Fibroblast of the aortic adventitia (primary cell): ENCODE results near the gene TGM1. TPM values are rescaled to one million over a fixed set of nuclear protein-coding genes. Genes with fewer than 3 reads are reported as not detected.

Experiments
- DNase-seq: peaks from one replicate; pipeline ENCODE4 v3.0.0-alpha.2; 2010; ENCODE audit warnings: low read depth
- H3K4me3 ChIP-seq: 2 replicates; pipeline ENCODE4 v1.5.1; 2011; ENCODE audit warnings: low read depth, mild to moderate bottlenecking, control low read depth, low read length, moderate library complexity
- total RNA-seq: library from RNA; depleted of rRNA; stranded (reverse); fragments of >200 nt; gene quantifications from 2 replicates; pipeline ENCODE4 v1.2.3, GENCODE V29; 2012; ENCODE audit warnings: low replicate concordance
- TF ChIP-seq, protein P1 (sequence below): IDR thresholded peaks from 2 replicates; pipeline ENCODE4 v1.5.1; 2011; ENCODE audit warnings: mild to moderate bottlenecking, low read length, control low read depth, inconsistent platforms; ENCODE audit not compliant: insufficient read depth

Gene TGM1
- total RNA-seq, 1 donor, result 0.36 TPM

DNA sequence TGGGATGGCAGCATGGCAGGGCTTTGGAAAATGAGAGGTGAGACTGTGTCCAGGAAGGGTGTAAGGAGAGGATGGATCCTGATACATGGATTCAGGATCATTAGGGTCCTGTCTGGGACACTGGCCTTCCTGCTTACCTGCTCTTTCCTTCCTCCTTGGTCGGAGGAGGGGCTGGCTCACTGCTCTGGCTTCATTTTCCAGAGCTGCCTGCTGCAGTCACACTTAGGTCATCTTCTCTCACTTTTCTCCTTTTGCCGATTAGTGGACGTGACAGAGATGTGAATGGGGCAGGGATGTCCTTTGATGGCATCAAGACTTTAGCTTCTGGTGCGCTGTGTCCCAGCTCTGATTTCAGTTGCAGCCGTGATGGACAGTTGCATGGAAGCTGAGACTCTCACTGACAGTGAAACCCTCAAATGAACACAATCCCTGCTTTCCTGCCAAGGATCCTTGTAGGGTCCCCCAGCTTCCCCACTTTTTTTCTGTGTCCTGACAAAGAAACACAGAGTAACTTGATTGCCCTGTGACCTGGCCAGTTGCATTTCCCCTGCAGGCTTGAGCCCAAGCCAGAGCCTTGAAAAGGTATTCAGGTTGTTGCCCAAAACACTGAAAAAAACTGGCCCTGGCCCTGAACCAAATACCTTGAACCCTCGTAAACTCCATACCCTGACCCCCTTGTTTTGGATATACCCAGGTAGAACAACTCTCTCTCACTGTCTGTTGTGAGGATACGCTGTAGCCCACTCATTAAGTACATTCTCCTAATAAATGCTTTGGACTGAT lies 45.6 kb upstream of the TGM1 start:
- no peak overlapping the region for H3K4me3 ChIP-seq
- TF ChIP-seq, protein P1, sequence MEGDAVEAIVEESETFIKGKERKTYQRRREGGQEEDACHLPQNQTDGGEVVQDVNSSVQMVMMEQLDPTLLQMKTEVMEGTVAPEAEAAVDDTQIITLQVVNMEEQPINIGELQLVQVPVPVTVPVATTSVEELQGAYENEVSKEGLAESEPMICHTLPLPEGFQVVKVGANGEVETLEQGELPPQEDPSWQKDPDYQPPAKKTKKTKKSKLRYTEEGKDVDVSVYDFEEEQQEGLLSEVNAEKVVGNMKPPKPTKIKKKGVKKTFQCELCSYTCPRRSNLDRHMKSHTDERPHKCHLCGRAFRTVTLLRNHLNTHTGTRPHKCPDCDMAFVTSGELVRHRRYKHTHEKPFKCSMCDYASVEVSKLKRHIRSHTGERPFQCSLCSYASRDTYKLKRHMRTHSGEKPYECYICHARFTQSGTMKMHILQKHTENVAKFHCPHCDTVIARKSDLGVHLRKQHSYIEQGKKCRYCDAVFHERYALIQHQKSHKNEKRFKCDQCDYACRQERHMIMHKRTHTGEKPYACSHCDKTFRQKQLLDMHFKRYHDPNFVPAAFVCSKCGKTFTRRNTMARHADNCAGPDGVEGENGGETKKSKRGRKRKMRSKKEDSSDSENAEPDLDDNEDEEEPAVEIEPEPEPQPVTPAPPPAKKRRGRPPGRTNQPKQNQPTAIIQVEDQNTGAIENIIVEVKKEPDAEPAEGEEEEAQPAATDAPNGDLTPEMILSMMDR, result no peak
- DNase-seq, result no peak

GRCh38 chr14:24307575-24308341 lies 44.8 kb upstream of the TGM1 start, which contains the start of gene CIDEB:
Gene CIDEB (minus strand): TSS chr14:24307977. CDS start chr14:24307858, 119 bp downstream.
- peak; percentile 62 for DNase-seq
- TF ChIP-seq, protein P1, result peak; percentile 97
- no peak within 1 kb of the TSS for H3K4me3 ChIP-seq

- TF ChIP-seq, protein P1, result no peak
- H3K4me3 ChIP-seq, result no peak overlapping the region
- no peak for DNase-seq
These were observed 44.2 kb upstream of the TGM1 start for GRCh38 chr14:24307156-24307574.

DNA sequence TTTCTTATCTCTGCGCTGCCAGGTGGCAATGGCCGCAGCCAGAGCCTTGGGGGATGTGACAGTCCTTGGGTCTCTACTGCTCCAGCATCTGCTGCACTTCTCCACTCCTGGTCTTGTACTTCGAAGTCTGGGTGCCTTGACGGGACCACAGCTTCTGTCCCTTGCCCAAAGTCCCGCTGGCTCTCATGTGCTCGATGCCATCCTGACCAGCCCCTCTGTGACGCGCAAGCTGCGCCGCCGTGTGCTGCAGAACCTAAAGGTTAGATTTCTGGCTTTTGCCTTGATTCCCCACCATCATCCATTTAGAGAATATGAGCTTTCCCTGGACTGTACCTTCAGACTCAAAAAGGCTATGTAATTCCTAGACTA lies 41.0 kb upstream of the TGM1 start:
- no peak overlapping the region for H3K4me3 ChIP-seq
- DNase-seq, result no peak
- TF ChIP-seq, protein P1, result no peak

DNA sequence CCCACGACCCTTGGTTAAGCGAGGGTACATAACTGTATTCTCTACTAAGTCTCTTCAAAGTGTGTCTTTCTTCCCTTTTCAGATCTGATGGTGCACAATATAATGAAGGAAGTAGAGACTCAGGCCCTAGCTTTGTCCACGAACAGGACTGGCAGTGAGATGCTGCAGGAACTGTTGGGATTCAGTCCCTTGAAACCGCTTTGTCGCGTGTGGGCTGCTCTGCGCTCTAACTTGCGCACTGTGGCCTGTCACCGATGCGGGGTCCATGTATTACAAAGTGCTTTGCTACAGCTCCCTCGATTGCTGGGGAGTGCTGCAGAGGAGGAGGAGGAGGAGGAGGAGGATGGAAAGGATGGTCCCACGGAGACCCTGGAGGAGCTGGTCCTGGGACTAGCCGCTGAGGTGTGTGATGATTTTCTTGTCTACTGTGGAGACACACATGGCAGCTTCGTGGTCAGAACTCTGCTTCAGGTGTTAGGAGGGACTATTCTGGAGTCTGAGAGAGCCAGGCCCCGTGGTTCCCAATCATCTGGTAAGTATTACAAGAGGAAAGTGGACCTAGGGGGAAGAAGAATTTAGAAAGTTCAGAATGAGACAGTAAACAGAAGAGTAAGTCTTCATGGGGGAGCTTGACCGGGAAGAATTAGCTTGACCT lies 37.5 kb upstream of the TGM1 start:
- TF ChIP-seq, protein P1, result no peak
- no peak for DNase-seq
- peak overlapping the region; percentile 99 for H3K4me3 ChIP-seq

DNA sequence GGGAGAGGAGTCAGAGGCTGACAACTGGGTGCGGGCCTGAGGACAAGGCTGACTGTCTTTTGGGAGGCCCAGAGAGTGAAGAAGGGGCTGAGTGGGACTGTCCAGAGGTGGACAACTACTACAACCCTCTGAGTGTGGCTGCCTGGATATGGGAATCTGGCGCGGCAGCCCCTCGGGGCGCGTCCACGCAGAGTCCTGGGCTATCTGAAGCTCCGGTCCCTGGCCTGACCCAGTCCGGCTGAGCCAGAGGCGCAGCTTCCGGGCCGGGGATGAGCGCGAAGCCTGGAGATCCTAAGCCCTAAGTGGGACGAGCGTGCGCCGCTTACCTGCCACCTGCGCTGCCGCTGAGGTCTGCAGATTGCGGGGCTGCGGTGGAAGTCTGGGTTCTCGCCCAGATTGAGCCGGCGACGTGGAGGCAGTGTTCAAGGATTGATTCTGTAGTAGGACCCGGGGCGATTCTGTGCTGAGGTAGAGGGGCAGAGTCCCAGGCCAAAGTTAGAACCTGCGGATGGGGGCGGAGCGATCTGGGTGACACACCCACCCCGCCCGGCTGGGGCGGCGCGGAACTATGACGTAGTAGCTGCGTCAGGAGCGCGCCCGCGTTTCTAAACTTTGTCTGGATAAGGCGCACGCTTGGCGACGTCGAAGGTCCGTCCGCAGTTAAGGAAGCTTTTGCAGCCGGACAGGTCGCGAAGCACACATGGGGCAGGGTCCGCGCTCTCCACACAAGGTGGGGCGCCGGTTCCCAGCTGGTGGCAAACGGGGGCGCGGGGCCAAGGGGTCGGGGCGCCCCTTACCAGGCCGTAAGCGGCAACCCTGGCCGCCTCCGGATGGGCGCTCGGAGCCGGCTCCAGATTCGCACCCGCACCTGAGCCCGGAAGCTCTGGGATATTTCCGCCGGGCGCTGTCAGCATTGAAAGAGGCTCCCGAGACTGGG lies 36.5 kb upstream of the TGM1 start, which contains the start of the genes DHRS1 and NOP9:
Gene DHRS1, minus strand, starts transcription at position 526 of the 937 bp plus-strand sequence. CDS start 674 bp downstream, outside the sequence.
Gene NOP9, plus strand, starts transcription at position 596 of the 937 bp plus-strand sequence. Its CDS starts 105 bp downstream, at position 701.
- peak; percentile 85 for DNase-seq
- TF ChIP-seq, protein P1, result no peak
- peak within 1 kb of the TSS; percentile 99 for H3K4me3 ChIP-seq
